Esophagus (tissue), 2 donors: ENCODE measurements around the gene PHACTR3. TPM values are rescaled to one million over a fixed set of nuclear protein-coding genes. Genes with fewer than 3 reads are reported as not detected.
"Not testable (repeated sequence)": the region's sequence is repeated elsewhere in the genome, so short reads cannot be mapped to it uniquely, and the experiment has no call there.

Source experiments
- H3K27ac ChIP-seq, 2 donors: one replicate each; pipeline ENCODE4 v1.5.1; 2013; ENCODE audit warnings: low read depth in 2 of 2, mild to moderate bottlenecking in 2 of 2, inconsistent platforms in 1 of 2, low read length in 1 of 2, moderate library complexity in 1 of 2
- H3K27me3 ChIP-seq, 2 donors: one replicate each; pipeline ENCODE4 v1.6.1; 2013; ENCODE audit warnings: low read length in 2 of 2, control low read depth in 1 of 2, mild to moderate bottlenecking in 1 of 2; ENCODE audit not compliant: insufficient read depth in 2 of 2, control insufficient read depth in 1 of 2
- H3K36me3 ChIP-seq, 2 donors: one replicate each; pipeline ENCODE4 v1.6.1; 2013; ENCODE audit warnings: low read length in 1 of 2; ENCODE audit not compliant: control insufficient read depth in 2 of 2, insufficient read depth in 2 of 2
- H3K4me1 ChIP-seq, 2 donors: one replicate each; pipeline ENCODE4 v1.6.1; 2013; ENCODE audit warnings: low read length in 1 of 2; ENCODE audit not compliant: control insufficient read depth in 2 of 2, insufficient read depth in 2 of 2
- H3K4me3 ChIP-seq, 2 donors: one replicate each; pipeline ENCODE4 v1.5.1; 2013; ENCODE audit warnings: low read length in 2 of 2, mild to moderate bottlenecking in 2 of 2, low read depth in 1 of 2, moderate library complexity in 1 of 2
- H3K9me3 ChIP-seq, 2 donors: one replicate each; pipeline ENCODE4 v1.6.1; 2013; ENCODE audit warnings: mild to moderate bottlenecking in 2 of 2, low read depth in 1 of 2, low read length in 1 of 2, moderate library complexity in 1 of 2; ENCODE audit not compliant: control insufficient read depth in 2 of 2, insufficient read depth in 1 of 2
- WGBS, 2 donors: extraction: QIAGEN DNeasy Blood & Tissue Kit; methylation state at CpG; one replicate each; pipeline ENCODE4 v1.1.7; 2013; 5-methylcytosine and 5-hydroxymethylcytosine counted together
- polyA plus RNA-seq, 2 donors: library from polyadenylated mRNA; stranded (reverse); fragments of 200-250 nt; gene quantifications; one replicate each; pipeline ENCODE4 v1.2.3, GENCODE V29; 2013
- donor health status: healthy with polysubstance abuse.
- donor health status: Bipolar disorder and iron deficiency.

The PHACTR3 gene
- polyA plus RNA-seq, 2 donors = 0.27 to 0.83 TPM

DNA sequence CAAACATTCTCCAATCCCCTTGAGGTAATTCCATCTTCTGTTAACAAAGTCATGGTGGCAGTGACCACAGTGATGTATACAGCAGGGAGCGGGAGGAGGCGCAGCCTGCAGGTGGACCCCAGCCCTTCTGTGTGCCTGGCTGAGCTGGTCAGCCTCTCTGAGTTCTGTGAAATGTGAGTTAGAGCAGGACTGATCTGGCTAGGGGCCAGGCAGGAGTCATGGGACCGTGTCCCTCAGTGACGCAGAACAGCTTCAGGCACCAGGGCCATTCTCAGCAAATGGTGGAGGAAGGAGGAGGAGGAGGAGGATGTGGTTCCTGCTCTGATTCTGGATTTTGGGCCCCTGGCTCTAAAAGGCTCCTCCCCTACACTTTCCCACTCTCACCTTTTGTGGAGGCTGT is 6.9 kb downstream of the PHACTR3 start:
- Histone ChIP-seq H3K4me3 (no peak overlapping the region), H3K9me3 (peaks cover 0 to 2% of the 10 kb centered on the region in 2 donors), H3K36me3 (no peaks in the 10 kb centered on the region), H3K27ac (no peak overlapping the region), H3K4me1 (no peaks in the 10 kb centered on the region), H3K27me3 (peaks cover 0 to 6% of the 10 kb centered on the region in 2 donors)
- 69 to 70% methylated on average over 4 of the region's 4 CpGs for WGBS, 2 donors

- 83 to 88% methylated on average over 5 of the region's 5 CpGs for WGBS, 2 donors
- no peaks in the 10 kb centered on the region for H3K36me3 ChIP-seq
- no peak overlapping the region for H3K27ac ChIP-seq
- no peaks in the 10 kb centered on the region for H3K4me1 ChIP-seq
- peaks cover 0 to 2% of the 10 kb centered on the region in 2 donors for H3K9me3 ChIP-seq
- H3K27me3 ChIP-seq = no peaks in the 10 kb centered on the region
- H3K4me3 ChIP-seq = no peak overlapping the region
Observed at GRCh38 chr20:59613861-59614260, 9.5 kb downstream of the PHACTR3 start.

DNA sequence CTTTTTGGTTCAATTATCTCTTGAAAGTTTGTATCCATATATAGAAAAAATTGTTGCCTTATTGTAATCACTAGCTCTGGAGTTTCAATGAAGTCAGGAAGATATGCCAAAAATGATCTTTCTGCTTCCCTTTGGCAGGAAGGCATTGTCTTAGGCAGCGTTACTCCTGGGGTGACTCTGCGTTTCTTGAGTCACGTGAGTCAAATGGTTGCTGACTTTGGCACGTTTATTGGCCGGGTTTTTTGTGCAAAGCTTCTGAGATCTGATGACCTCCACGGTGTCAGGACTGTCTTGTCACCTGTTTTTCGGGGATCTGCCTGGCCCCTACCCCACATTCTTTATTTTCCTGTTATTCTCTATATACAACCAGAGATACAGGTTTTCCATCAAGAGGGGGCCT is 10.4 kb downstream of the PHACTR3 start:
- no peaks in the 10 kb centered on the region for H3K36me3 ChIP-seq
- H3K27me3 ChIP-seq = no peaks in the 10 kb centered on the region
- WGBS, 2 donors = 59 to 63% methylated on average over 7 of the region's 7 CpGs

GRCh38 chr20:59616306-59616705 is 12.0 kb downstream of the PHACTR3 start:
- Histone ChIP-seq H3K4me3 (no peak overlapping the region), H3K36me3 (no peaks in the 10 kb centered on the region), H3K4me1 (no peaks in the 10 kb centered on the region), H3K9me3 (no peaks in the 10 kb centered on the region), H3K27ac (no peak overlapping the region), H3K27me3 (no peaks in the 10 kb centered on the region)
- WGBS, 2 donors = 73 to 79% methylated on average over 5 of the region's 5 CpGs

More for the DNA sequence above, 10.4 kb downstream of the PHACTR3 start:
- Histone ChIP-seq H3K4me3 (no peak overlapping the region), H3K4me1 (no peaks in the 10 kb centered on the region), H3K27ac (no peak overlapping the region), H3K9me3 (peaks cover 0 to 2% of the 10 kb centered on the region in 2 donors)

- Histone ChIP-seq H3K27me3 (no peaks in the 10 kb centered on the region), H3K27ac (no peak overlapping the region), H3K4me1 (no peaks in the 10 kb centered on the region), H3K36me3 (no peaks in the 10 kb centered on the region), H3K4me3 (no peak overlapping the region), H3K9me3 (no peaks in the 10 kb centered on the region)
- WGBS, 2 donors = 43 to 55% methylated on average over 2 of the region's 2 CpGs
Observed at GRCh38 chr20:59617221-59617620, 12.9 kb downstream of the PHACTR3 start.

- H3K4me3 ChIP-seq = no peak overlapping the region
- H3K9me3 ChIP-seq = no peaks in the 10 kb centered on the region
- no peaks in the 10 kb centered on the region for H3K4me1 ChIP-seq
- H3K27me3 ChIP-seq = no peaks in the 10 kb centered on the region
- 58 to 65% methylated on average over 8 of the region's 8 CpGs for whole genome bisulfite sequencing, 2 donors
- no peaks in the 10 kb centered on the region for H3K36me3 ChIP-seq
- H3K27ac ChIP-seq = no peak overlapping the region
Observed at GRCh38 chr20:59618131-59618530, 13.8 kb downstream of the PHACTR3 start.

DNA sequence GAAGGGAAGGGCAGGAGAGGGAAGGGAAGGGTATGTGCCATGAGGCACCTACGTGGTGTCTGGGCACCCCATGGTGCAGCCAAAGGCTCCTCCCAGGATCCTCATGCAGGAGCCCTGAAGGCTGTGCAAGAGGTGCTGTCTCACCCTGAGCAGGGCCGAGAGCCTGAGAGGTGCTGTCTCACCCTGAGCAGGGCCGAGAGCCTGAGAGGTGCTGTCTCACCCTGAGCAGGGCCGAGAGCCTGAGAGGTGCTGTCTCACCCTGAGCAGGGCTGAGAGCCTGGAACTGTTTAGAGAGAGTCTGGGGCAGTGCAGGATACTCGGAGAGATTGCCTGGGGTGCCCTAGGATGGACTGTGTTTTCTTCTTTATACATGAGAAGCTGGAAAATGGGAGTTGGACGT is 14.2 kb downstream of the PHACTR3 start:
- not testable (repeated sequence) for H3K36me3 ChIP-seq, H3K27me3 ChIP-seq, H3K4me1 ChIP-seq, H3K9me3 ChIP-seq, H3K4me3 ChIP-seq, H3K27ac ChIP-seq
- 62 to 63% methylated on average over 6 of the region's 6 CpGs for WGBS, 2 donors

GRCh38 chr20:59620860-59621505 is 16.6 kb downstream of the PHACTR3 start:
- no peak overlapping the region for H3K4me3 ChIP-seq
- no peak overlapping the region for H3K27ac ChIP-seq
- H3K4me1 ChIP-seq = no peaks in the 10 kb centered on the region
- H3K9me3 ChIP-seq = no peaks in the 10 kb centered on the region
- WGBS, 2 donors = 47 to 59% methylated on average over 11 of the region's 11 CpGs
- no peaks in the 10 kb centered on the region for H3K27me3 ChIP-seq
- no peaks in the 10 kb centered on the region for H3K36me3 ChIP-seq

- Histone ChIP-seq H3K27me3 (no peaks in the 10 kb centered on the region), H3K27ac (no peak overlapping the region), H3K4me3 (no peak overlapping the region), H3K36me3 (no peaks in the 10 kb centered on the region), H3K9me3 (peaks cover 0 to 3% of the 10 kb centered on the region in 2 donors), H3K4me1 (no peaks in the 10 kb centered on the region)
- 82 to 83% methylated on average over 9 of the region's 9 CpGs for WGBS, 2 donors
Observed at GRCh38 chr20:59622496-59622895, 18.2 kb downstream of the PHACTR3 start.

DNA sequence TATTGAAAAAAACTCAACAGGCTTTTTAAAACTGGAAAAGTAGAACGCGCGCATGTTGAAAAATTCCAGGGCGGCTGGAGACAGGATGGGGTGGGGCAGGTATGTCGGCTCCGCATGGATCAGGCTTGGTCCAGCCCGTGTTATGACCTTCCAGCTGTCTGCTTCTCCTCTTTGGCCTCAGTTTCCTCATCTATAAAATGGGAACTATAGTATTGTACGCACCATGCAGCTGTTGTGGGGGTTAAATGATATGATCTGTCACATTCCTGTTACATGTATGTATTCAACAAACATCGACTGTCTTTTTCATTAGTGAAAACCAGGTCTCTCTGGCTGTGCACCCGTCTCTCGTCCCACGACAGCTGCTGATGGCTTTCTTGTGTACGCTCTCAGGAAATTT is 18.8 kb downstream of the PHACTR3 start:
- H3K27me3 ChIP-seq = no peaks in the 10 kb centered on the region
- peaks cover 0 to 3% of the 10 kb centered on the region in 2 donors for H3K9me3 ChIP-seq
- H3K4me1 ChIP-seq = no peaks in the 10 kb centered on the region
- no peaks in the 10 kb centered on the region for H3K36me3 ChIP-seq
- 76 to 81% methylated on average over 13 of the region's 13 CpGs for WGBS, 2 donors
- H3K27ac ChIP-seq = no peak overlapping the region
- H3K4me3 ChIP-seq = no peak overlapping the region
